ENCODE data around the gene MLEC.
A peak's percentile ranks its signal among the peaks of the same experiment; 100 is the strongest.
"Not testable (repeated sequence)": the region's sequence is repeated elsewhere in the genome, so short reads cannot be mapped to it uniquely, and the experiment has no call there.

The MLEC gene

GRCh38 chr12:120668091-120668867 lies 18.7 kb upstream of the MLEC start:
- Histone ChIP-seq H3K79me2 (ENCODE audit: control insufficient read depth, low read length) (no peaks in the 10 kb centered on the region), H3K27ac (ENCODE audit: low read depth, low read length) (no peak overlapping the region), H3K27me3 (ENCODE audit: control insufficient read depth, low read length) (0 out of 2 replicates have a peak, but pooled peaks cover 5% of the 10 kb centered on the region), H3K4me3 (ENCODE audit: low read length) (no peak overlapping the region), H3K36me3 (ENCODE audit: control insufficient read depth, low read length) (no peaks in the 10 kb centered on the region), H3K4me2 (ENCODE audit: low read length) (no peak overlapping the region), H3K4me1 (ENCODE audit: control insufficient read depth, low read length) (peaks cover 19% of the 10 kb centered on the region), H4K20me1 (ENCODE audit: control insufficient read depth, insufficient read depth, low read depth, low read length) (no peaks in the 10 kb centered on the region), H3K9me3 (ENCODE audit: control insufficient read depth, insufficient read depth, low read length) (no peaks in the 10 kb centered on the region), H3F3A (ENCODE audit: control insufficient read depth, insufficient read depth) (no peaks in the 10 kb centered on the region), H3K9me2 (replicated peaks; ENCODE audit: control insufficient read depth, low read length) (no peaks in the 10 kb centered on the region)
- TF ChIP-seq EZH2phosphoT487 (IDR thresholded peaks at IDR 0.05; ENCODE audit: borderline replicate concordance, low read length): no peak
- TF ChIP-seq, protein P1, sequence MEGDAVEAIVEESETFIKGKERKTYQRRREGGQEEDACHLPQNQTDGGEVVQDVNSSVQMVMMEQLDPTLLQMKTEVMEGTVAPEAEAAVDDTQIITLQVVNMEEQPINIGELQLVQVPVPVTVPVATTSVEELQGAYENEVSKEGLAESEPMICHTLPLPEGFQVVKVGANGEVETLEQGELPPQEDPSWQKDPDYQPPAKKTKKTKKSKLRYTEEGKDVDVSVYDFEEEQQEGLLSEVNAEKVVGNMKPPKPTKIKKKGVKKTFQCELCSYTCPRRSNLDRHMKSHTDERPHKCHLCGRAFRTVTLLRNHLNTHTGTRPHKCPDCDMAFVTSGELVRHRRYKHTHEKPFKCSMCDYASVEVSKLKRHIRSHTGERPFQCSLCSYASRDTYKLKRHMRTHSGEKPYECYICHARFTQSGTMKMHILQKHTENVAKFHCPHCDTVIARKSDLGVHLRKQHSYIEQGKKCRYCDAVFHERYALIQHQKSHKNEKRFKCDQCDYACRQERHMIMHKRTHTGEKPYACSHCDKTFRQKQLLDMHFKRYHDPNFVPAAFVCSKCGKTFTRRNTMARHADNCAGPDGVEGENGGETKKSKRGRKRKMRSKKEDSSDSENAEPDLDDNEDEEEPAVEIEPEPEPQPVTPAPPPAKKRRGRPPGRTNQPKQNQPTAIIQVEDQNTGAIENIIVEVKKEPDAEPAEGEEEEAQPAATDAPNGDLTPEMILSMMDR (IDR thresholded peaks at IDR 0.05; ENCODE audit: low read depth, low read length, poor library complexity, severe bottlenecking): no peak

GRCh38 chr12:120668868-120669840 lies 17.8 kb upstream of the MLEC start:
- Histone ChIP-seq H4K20me1 (ENCODE audit: control insufficient read depth, insufficient read depth, low read depth, low read length) (no peaks in the 10 kb centered on the region), H3K36me3 (ENCODE audit: control insufficient read depth, low read length) (no peaks in the 10 kb centered on the region), H3K27me3 (ENCODE audit: control insufficient read depth, low read length) (peaks cover 11% of the 10 kb centered on the region; the same call in 1 of the 2 replicates), H3K27ac (ENCODE audit: low read depth, low read length) (no peak overlapping the region), H3F3A (ENCODE audit: control insufficient read depth, insufficient read depth) (no peaks in the 10 kb centered on the region), H3K9me2 (replicated peaks; ENCODE audit: control insufficient read depth, low read length) (no peaks in the 10 kb centered on the region), H3K4me3 (ENCODE audit: low read length) (no peak overlapping the region), H3K79me2 (ENCODE audit: control insufficient read depth, low read length) (no peaks in the 10 kb centered on the region), H3K9me3 (ENCODE audit: control insufficient read depth, insufficient read depth, low read length) (no peaks in the 10 kb centered on the region), H3K4me1 (ENCODE audit: control insufficient read depth, low read length) (peaks cover 19% of the 10 kb centered on the region), H3K4me2 (ENCODE audit: low read length) (peak overlapping the region; percentile 16; the same call in 1 of the 2 replicates)
- TF ChIP-seq, protein P1 (IDR thresholded peaks at IDR 0.05; ENCODE audit: low read depth, low read length, poor library complexity, severe bottlenecking): no peak
- no peak for TF ChIP-seq EZH2phosphoT487 (IDR thresholded peaks at IDR 0.05; ENCODE audit: borderline replicate concordance, low read length)

GRCh38 chr12:120670237-120670636 lies 16.7 kb upstream of the MLEC start:
- not testable (repeated sequence) for H3F3A ChIP-seq (ENCODE audit: control insufficient read depth, insufficient read depth); H4K20me1 ChIP-seq (ENCODE audit: control insufficient read depth, insufficient read depth, low read depth, low read length); H3K27ac ChIP-seq (ENCODE audit: low read depth, low read length); H3K79me2 ChIP-seq (ENCODE audit: control insufficient read depth, low read length); H3K4me3 ChIP-seq (ENCODE audit: low read length); H3K9me2 ChIP-seq (replicated peaks; ENCODE audit: control insufficient read depth, low read length); H3K4me2 ChIP-seq (ENCODE audit: low read length); H3K9me3 ChIP-seq (ENCODE audit: control insufficient read depth, insufficient read depth, low read length); H3K36me3 ChIP-seq (ENCODE audit: control insufficient read depth, low read length)
- peaks cover 14% of the 10 kb centered on the region; the same call in 1 of the 2 replicates for H3K27me3 ChIP-seq (ENCODE audit: control insufficient read depth, low read length)
- H3K4me1 ChIP-seq (ENCODE audit: control insufficient read depth, low read length): peaks cover 21% of the 10 kb centered on the region
